ENCODE data around the gene ATP6V1B1. TPM values are rescaled to one million over a fixed set of nuclear protein-coding genes. Genes with fewer than 3 reads are reported as not detected.

Gene ATP6V1B1
- total RNA-seq, 2 donors from 2014 or later, result 0.11 TPM; not detected in 1

DNA sequence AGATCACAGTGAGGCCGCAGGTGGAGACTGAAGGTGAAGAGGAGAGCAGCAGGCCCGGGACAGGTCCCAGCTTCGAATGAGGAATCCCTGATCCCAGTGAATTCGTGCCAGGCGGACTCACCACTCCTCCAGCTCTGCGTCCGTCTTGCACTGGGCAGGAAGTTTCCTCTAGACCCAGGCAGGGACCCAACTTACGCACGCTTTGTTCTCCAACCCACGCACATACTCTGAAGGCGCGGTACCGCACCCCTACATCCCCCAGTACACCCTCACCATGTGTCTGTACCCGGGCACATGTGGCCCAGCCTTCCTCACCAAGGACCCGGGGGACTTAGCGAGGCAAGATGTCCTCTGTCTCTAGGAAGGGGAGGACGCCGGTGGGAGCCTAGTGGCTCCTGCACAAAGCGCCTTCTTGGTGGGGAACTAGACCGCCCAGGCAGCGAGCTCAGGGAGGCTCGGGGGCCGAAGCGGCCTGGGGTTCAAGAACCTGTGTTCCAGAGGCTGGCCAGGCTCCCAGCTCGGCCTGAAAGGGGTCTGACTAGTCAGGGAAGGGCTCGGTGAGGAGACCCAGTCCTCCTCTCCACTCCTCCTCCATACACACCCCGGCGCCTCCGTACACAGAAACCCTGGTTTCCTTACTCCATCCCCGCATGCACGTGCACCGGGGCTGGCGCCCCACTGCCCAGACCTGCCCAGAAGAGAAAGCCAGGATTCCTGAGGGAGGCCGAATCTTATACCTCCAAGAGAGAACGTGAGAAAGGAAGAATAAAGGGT, 38.3 kb upstream of the ATP6V1B1 start:
- DNase-seq (ENCODE audit: low spot score in 2 of 2) (no peak), ATAC-seq (no peak)
- no peaks in the 10 kb centered on the region for H3K9me3 Mint-ChIP-seq
- H3K36me3 Mint-ChIP-seq, result peaks cover 5% of the 10 kb centered on the region in 2 donors
- H3K27ac Mint-ChIP-seq, result no peak overlapping the region

DNA sequence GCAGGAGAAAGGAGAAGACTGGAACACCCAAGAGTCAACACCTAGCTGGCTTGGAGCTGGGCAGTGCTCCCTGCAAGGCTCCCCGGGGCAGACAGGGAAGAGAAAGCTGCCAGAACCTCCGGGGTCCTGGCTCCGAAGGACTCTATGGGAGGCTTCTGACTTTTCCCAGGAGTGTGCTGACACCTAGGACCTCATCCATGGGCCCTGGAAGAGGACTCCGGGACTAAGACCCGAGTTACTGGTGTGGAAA, 37.8 kb upstream of the ATP6V1B1 start:
- Mint-ChIP-seq H3K36me3 (peaks cover 5 to 7% of the 10 kb centered on the region in 2 donors), H3K27ac (no peak overlapping the region), H3K9me3 (no peaks in the 10 kb centered on the region)
- ATAC-seq (no peak), DNase-seq (ENCODE audit: low spot score in 2 of 2) (no peak)

DNA sequence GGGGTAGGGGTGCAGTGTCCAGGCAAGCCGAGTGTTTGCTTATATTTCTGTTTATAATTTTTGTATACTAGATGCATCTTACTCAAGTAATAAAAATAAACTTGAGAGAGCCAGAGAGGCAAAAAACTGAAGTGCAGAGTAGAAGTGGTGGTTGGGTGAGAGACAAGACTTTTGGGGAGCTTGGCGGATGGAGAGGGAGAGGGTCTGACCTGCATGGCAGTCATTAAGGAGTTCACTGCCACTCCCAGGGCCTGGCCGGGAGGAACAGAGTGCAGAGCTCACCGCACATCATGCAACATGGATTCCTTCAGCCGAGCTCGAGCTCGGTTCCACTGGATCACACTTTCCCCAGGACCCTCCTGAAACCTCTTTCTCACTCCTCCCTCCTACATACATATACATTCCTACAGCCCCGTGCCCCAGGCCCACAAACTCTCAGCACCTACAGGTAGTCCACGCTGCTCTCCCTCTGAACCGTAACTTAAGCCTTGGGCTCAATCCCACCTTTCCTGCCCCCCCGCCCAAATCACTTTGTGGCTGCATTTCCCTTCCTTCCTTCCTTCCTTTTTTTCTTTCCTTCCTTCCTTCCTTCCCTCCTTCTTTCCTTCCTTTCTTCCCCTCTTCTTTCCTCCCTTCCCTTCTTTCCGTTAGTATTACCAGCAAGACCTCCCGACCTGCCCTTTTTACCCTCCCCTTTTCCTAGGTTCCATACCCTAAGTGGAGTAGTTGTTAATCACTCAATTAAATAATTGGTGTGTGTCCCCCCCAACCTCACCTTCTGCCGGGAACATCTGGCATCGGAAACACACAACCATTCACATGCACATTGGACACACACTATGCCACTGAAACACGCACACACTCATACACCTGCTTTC, 37.1 kb upstream of the ATP6V1B1 start:
- DNase-seq (ENCODE audit: low spot score in 2 of 2), result no peak
- Mint-ChIP-seq H3K36me3 (peaks cover 5 to 7% of the 10 kb centered on the region in 2 donors), H3K27ac (no peak overlapping the region), H3K9me3 (no peaks in the 10 kb centered on the region)
- no peak for ATAC-seq

DNA sequence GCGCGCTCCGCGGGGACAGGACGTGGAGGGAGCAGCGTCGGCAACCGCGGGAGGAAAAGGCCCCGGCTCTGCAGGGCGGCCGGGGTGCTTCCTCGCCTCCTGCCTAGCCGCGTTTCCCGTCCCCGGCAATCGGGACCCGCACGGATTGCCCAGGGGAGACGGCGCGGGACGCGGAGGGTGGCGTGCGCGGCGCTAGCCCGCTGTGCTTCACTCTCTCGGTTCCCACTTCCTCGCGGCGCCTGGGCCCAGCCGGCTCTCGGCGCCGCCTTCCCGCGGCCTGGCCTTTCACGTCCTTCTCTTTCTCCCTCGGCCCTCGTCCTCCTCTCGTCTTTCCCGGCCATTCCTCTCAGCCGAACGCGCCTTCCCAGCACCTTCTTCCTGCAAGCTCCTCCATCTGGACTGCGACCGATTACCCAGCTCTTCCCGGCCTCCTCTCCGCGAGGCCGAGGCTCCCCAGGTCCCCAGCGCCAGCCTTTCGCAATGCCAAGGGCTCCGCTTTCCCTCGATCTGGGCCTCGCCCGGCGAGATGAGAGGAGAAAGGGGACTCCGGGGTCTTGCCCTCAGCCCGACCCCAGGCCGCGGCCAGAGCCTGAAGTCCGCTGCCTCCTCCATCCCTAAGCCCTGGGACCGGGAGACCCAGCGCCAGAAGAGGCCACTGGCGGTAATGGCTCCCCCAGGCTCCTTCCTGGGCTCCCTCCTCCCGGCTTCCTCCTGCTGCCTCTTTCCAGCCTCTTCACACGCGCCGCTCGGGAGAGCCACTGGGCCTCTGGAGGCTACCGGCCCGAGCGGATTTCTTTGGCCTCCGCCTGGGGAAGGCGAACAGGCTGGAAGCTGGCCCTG, 34.3 kb upstream of the ATP6V1B1 start:
- Mint-ChIP-seq H3K9me3 (no peaks in the 10 kb centered on the region), H3K36me3 (peaks cover 5 to 25% of the 10 kb centered on the region in 2 donors), H3K27ac (no peak overlapping the region)
- DNase-seq (ENCODE audit: low spot score in 2 of 2), result no peak
- peak in 1 of 2 donors; percentile 23 for ATAC-seq

DNA sequence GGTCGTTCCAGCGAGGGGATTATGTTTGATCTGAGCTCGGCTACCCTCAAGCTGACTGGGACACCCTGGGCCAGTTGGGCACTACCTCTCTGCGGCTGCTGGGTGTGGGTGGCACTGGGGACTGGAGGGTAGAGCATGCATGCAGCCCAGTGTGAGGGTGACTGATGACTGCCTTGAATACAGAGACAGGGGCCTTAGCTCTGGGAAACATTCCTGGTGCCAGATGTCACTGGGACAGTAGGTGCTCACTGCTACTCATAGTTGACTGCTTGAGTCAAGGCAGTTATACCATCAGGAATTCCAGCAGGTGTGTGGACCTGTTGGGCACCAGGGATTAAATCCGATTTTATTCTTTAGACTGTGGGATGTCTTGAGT, 33.6 kb upstream of the ATP6V1B1 start:
- ATAC-seq, result no peak
- H3K27ac Mint-ChIP-seq, result no peak overlapping the region
- no peak for DNase-seq (ENCODE audit: low spot score in 2 of 2)
- peaks cover 11 to 31% of the 10 kb centered on the region in 2 donors for H3K36me3 Mint-ChIP-seq
- no peaks in the 10 kb centered on the region for H3K9me3 Mint-ChIP-seq

DNA sequence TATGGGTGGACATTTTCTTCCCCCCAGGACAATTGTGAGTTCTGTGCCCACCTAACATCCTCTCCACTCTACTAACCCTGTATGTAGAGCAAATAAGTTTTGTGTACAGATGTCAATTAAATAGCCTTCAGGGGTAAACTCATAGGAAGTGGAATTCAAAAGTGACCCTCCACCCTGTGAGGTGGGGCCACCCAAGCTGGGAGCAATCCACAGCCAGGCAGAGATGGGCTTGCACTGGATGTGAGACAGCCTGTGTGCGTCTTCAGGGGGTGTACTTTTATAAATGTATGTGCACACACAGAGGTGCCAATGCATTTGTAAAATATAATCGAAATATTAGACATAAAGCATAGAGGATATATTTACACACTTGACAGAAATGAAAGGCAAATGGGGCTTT, 33.1 kb upstream of the ATP6V1B1 start:
- ATAC-seq (no peak), DNase-seq (ENCODE audit: low spot score in 2 of 2) (no peak)
- Mint-ChIP-seq H3K27ac (no peak overlapping the region), H3K9me3 (no peaks in the 10 kb centered on the region), H3K36me3 (peaks cover 11 to 35% of the 10 kb centered on the region in 2 donors)

DNA sequence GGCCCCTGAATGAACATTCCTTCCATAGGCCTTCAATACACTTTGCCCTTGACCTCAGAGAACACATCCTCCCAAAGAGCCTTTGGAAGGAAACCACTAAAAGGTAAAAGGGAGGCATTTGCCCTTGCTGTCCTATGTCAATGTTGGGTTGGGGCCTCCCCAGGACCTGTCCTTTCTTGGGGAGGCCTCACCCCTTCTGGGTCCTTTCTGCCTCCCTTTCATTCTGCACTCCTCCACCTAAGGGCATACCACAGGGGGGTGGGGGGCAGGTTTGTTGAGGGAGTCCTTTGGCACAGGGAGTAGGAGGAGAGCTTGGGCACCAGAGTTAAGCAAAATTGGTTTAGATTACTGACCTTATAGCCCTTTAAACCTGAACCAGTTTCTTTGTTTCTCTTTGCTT, 32.5 kb upstream of the ATP6V1B1 start:
- ATAC-seq (no peak), DNase-seq (ENCODE audit: low spot score in 2 of 2) (no peak)
- Mint-ChIP-seq H3K9me3 (no peaks in the 10 kb centered on the region), H3K27ac (no peak overlapping the region), H3K36me3 (peaks cover 11 to 35% of the 10 kb centered on the region in 2 donors)

DNA sequence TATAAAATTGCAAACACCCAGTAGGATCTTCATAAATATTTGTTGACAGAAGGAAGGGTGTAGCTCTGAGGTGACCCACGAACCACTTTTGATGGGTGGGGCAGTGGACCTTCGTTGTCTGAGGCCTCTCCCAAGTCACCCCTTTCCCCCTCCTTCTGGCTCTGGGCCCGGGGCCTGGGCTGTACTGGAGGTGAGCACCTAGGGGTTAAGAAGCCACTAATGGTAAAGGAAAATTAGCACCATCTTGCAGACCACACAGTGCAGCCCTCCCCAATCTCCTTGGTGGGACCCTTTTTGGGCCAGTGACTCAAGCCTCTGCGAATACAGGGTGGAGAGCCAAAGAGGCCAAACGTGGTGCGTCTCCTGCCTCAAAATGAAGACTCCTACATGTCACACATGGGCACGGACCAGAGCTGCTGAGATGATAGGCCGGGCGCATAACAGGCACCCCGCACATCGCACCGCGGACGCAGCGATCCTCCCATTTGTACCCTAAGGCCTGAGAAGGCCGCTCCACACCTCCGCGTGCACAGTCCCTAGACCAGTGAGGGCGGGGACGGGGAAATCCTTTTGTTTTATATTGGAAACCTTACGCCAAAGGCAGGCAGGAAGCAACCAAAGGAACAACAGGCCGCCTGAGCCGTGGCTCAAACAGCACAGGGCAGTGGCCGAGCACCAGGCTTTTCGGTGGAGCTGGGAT, 31.9 kb upstream of the ATP6V1B1 start:
- Mint-ChIP-seq H3K9me3 (no peaks in the 10 kb centered on the region), H3K27ac (no peak overlapping the region), H3K36me3 (peaks cover 11 to 35% of the 10 kb centered on the region in 2 donors)
- ATAC-seq (no peak), DNase-seq (ENCODE audit: low spot score in 2 of 2) (no peak)

DNA sequence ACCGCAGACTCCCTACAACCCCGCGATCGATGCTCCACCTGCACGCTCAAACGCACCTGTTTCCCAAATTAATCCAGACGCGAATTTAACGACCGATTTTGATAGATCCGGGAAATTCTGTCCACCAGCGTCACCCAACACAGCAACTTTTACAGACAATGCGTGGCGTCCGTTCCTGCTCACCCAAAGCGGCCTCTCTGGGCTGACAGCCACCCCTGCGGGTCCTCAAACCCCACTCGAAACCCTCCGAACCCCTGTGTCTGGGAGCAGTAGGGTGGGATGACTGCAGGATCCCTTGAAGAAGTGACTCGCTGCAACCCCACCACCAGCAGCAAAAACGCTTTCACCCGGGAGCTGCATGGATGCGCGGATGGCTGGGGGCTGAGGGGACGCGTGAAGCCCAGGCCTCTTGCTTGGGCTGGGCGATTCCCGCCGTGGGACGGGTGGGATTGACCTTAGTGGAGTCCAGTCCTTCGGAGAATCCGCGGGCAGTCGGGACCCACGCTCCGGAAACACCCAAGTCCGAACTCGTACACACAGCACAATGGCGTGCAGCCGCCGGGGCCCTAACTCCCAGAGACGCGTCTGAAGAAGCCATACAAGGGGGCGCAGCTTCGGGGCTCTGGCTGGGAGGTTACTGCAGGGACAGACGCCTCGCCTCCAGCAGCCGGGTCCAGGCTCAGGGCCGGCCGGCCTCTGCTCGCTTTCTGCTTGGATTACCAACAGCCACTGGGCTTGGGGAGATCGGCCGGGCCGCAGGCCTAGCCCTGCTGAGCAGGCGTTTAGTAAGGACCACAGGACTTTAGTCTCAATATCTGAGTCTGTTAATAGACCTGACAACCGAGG, 31.1 kb upstream of the ATP6V1B1 start:
- H3K9me3 Mint-ChIP-seq, result no peaks in the 10 kb centered on the region

DNA sequence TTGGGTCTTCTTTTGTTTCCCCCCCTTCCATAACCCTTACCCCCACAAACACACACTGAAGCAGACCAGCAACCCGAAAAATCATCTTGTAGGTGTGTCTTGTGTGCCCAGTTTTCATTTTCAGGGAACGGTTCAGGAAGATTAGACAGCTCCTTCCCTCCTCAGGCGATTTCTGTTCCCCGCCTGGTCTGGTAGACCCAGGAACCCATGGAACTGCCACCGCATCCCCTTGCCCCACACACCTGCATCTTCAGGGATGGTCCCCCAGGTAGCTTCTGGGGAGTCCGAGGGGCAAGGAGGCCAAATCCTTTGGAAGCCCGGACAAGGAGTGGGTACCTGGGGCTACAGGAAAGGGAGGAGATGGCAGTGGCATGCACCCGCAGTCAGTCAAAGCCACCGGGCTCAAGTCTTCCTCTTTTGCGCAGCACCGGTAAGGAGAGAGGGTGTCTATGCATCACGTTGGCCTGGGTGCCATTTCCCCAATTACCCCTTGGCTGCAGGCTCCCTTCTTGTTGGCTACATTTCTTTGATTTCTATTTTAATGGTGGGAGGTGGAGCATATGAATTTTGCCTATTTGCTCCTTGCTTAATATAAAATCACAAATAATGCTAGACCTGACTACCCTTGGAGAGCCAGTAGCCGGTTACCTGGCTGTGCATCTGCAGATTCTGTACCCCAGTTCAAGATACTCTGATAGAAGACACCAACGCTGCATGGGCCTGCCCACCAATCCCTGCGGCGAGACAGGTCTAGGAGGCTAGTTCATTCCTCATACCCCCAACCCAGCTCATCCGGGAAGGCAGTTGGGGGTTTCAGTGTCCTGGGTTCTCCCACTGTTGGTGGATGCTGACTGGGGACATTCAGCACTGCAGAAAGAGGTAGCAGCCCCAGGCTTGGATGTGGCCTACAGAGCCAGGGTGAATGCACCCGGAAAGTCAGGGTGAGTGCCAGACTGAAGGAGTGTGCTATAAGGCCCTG, 30.0 kb upstream of the ATP6V1B1 start:
- Mint-ChIP-seq H3K9me3 (no peaks in the 10 kb centered on the region), H3K27ac (no peak overlapping the region), H3K36me3 (peaks cover 11 to 35% of the 10 kb centered on the region in 2 donors)
- DNase-seq (ENCODE audit: low spot score in 2 of 2) (no peak), ATAC-seq (no peak)

More for the DNA sequence above, 31.1 kb upstream of the ATP6V1B1 start:
- Mint-ChIP-seq H3K36me3 (peaks cover 11 to 35% of the 10 kb centered on the region in 2 donors), H3K27ac (no peak overlapping the region)
- no peak for DNase-seq (ENCODE audit: low spot score in 2 of 2)
- ATAC-seq, result no peak

DNA sequence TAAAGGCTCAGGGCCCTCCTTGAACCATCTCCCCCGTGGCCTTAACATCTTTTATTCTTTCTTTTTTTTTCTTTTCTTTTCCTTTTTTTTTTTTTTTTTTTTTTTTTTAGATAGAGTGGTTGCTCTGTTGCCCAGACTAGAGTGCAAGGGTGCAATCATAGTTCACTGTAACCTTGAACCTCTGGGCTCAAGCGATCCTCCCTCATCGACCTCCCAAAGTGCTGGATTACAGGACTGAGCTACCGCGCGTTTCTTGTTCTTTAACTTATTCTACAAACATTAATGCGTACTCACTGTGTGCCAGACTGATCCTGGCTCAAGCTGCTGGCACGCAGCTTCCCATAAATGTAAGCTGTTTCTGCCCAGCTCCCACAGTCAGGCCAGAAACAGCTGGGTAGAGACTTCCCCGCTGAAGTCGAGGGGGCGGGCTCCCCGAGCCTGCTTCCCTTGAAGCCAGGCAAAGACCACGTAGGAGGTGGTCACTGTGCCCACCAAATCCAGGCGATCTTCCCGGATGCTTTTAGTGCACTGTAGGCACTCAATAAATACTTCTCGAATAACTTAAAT, 29.2 kb upstream of the ATP6V1B1 start:
- H3K36me3 Mint-ChIP-seq, result peaks cover 8 to 35% of the 10 kb centered on the region in 2 donors
- H3K9me3 Mint-ChIP-seq, result no peaks in the 10 kb centered on the region
- no peak for DNase-seq (ENCODE audit: low spot score in 2 of 2)
- ATAC-seq, result no peak
- peak overlapping the region in 1 of 2 donors; percentile 37 for H3K27ac Mint-ChIP-seq

DNA sequence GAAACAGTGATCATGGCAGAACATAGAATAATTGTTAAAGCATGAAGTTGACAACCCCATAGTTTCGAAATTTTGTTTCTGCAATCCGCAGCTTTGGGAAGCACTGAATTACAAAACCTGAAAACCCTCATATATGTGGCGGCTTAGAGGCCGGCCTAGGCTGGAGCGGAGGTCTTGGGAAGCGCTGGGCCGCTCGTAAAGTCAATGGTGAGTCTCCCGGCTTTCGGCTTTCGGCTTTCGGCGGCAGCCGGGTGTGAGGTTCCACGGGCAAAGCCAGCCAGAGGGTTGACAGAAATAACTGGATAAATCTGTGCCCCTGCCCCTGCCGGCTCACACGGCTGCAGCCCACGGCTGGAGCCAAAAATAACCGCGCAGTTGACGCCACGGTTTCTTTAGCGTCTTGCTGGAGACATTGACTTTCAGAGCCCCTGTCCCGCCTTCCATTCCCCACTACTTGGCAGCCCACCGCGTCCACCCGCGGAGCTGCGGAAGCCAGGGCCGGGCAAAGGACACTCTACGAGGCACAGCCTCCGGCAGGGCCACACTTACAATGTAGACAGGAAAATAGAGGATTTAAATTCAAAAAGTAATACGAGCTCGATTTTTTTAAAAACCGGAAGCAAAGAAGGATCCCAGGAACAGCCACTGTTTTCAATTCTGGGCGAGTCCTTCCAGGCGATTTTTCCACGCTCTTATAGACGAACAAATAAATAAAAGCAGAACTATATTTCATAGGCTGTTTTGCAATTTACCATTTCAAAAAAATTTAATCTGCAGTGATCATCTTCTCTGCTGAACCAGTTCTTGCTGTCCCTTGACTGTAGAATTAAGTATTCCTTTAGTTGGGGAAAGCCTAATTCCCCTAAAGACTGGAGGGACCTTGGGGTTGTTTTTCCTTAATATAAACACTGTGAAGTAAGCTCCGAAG, 28.3 kb upstream of the ATP6V1B1 start:
- no peak for ATAC-seq
- H3K9me3 Mint-ChIP-seq, result no peaks in the 10 kb centered on the region

DNA sequence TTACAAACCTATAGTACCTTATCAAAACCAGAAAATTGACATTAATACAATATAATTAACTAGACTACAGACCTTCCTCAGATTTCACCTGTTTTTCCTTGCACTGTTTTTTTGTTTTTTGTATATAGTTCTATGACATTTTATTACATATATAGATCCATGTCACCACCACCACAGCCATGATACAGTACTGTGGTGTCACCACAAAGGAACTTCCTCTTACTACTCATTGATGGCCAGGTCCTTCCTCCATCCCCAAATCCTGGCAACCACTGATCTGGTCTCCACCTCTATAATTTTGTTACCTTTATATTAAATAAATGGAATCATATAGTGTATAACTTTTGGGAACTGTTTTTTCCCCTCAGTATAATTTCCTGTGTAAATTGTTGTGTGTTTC, 19.4 kb upstream of the ATP6V1B1 start:
- no peak overlapping the region for H3K27ac Mint-ChIP-seq
- ATAC-seq, result no peak
- H3K36me3 Mint-ChIP-seq, result no peaks in the 10 kb centered on the region
- no peaks in the 10 kb centered on the region for H3K9me3 Mint-ChIP-seq
- DNase-seq (ENCODE audit: low spot score in 2 of 2), result no peak

More for the DNA sequence above, 28.3 kb upstream of the ATP6V1B1 start:
- H3K27ac Mint-ChIP-seq, result peak overlapping the region in 1 of 2 donors; percentile 37
- DNase-seq (ENCODE audit: low spot score in 2 of 2), result no peak
- peaks cover 6 to 30% of the 10 kb centered on the region in 2 donors for H3K36me3 Mint-ChIP-seq

All from activated naive CD4-positive, alpha-beta T cell treated with anti-CD3 and anti-CD28 coated beads, Interleukin-2, amount 50 U/mL, for 72 hours (primary cell).